ENCODE measurements around the gene AMZ1.
A peak's percentile ranks its signal among the peaks of the same experiment; 100 is the strongest.

Gene AMZ1

DNA sequence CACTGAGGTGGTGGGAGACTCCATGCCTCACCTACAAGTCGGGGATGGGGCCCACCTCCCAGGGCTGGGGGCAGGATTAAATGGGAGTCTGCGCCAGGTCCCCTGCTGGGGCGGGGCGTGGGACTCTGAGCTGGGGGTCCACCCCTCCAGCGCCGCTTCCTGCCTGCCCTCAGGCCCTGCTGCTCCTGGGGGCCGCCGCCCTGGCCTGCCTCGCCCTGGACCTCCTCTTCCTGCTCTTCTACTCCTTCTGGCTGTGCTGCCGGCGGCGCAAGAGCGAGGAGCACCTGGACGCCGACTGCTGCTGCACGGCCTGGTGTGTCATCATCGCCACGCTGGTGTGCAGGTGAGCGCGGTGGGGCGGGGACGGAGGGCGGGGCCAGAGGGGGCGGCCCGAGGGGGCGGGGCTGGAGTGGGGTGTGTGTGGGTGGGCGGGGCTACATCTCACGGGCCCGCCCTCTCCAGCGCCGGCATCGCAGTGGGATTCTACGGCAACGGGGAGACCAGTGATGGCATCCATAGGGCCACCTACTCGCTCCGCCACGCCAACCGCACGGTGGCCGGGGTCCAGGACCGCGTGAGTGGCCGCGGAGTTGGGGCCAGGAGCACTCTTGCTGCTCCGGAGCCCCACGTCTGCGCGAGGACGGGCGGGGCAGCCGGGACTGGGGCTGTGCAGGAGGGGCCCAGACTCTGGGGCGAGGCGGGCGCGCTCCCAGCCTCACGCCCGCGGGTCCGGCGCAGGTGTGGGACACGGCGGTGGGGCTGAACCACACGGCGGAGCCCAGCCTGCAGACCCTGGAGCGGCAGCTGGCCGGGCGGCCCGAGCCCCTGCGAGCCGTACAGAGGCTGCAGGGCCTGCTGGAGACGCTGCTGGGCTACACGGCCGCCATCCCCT lies 41.1 kb upstream of the AMZ1 start:
- peaks cover 0 to 37% (median 32%) of the 10 kb centered on the region in 4 experiments for H3K4me1 ChIP-seq (ENCODE audit: control extremely low read depth in 1 of 4, control insufficient read depth in 4 of 4, insufficient read depth in 4 of 4, low read length in 3 of 4)

DNA sequence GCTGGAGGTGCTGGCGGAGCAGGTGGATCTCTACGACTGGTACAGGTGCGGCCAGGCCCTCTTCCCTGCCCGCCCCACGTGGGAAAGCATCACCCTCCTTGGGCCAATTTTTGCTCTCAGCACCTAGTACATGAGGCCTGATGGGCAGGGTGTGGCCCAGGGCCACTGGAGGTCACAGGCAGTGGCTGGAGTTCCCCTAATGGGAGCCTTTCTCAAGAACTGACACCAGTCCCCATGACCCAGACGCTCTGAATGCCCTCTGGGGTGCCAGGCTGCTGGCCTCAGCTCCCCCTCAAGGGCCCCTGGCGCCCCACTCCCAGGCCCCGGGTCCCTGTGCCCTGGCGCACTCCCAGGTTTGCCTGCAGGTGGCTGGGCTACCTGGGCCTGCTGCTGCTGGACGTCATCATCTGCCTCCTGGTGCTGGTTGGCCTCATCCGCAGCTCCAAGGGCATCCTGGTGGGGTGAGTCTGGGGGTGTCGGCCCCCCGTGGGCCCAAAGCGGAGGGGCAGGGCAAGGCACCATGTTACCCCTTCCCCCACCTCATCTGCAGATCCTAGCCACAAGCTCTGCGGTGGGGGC lies 40.3 kb upstream of the AMZ1 start:
- Histone ChIP-seq H3K36me3 (ENCODE audit: control insufficient read depth in 4 of 4, insufficient read depth in 4 of 4, low read length in 3 of 4) (peaks cover 0 to 51% (median 33%) of the 10 kb centered on the region in 4 experiments), H3K27ac (ENCODE audit: insufficient read depth in 1 of 2, low read depth in 1 of 2, low read length in 2 of 2, poor library complexity in 1 of 2, severe bottlenecking in 2 of 2) (no peak overlapping the region), H3K4me1 (ENCODE audit: control extremely low read depth in 1 of 4, control insufficient read depth in 4 of 4, insufficient read depth in 4 of 4, low read length in 3 of 4) (peaks cover 0 to 40% (median 32%) of the 10 kb centered on the region in 4 experiments), H3K4me3 (ENCODE audit: control insufficient read depth in 1 of 7, extremely low read depth in 1 of 7, insufficient read depth in 4 of 7, low read depth in 2 of 7, low read length in 6 of 7) (no peak overlapping the region), H3K9me3 (ENCODE audit: control extremely low read depth in 1 of 5, control insufficient read depth in 4 of 5, insufficient read depth in 2 of 5, low read depth in 1 of 5, low read length in 4 of 5) (no peaks in the 10 kb centered on the region), H3K27me3 (replicated peaks in 2 of 5; ENCODE audit: control insufficient read depth in 4 of 5, insufficient read depth in 5 of 5, low read length in 4 of 5) (no peaks in the 10 kb centered on the region)
- WGBS (ENCODE audit: insufficient coverage), result 95% methylated on average over 12 of the region's 15 CpGs
- no peak for DNase-seq
- ChIA-PET CTCF (interaction anchor here (1.2 to 1.4 kb wide), 2 partner anchors 11 to 39 kb away, joined by 3 to 5 read pairs; no protein-coding TSS in a partner anchor), POLR2A (interaction anchor here (0.9 to 1.4 kb wide), 2 partner anchors 13 to 16 kb away, joined by 3 to 4 read pairs; no protein-coding TSS in a partner anchor)

More for the DNA sequence above, 41.1 kb upstream of the AMZ1 start:
- CTCF ChIA-PET, result interaction anchor here (2.2 kb wide), 1 partner anchor 12 kb away, joined by 6 read pairs; no protein-coding TSS in a partner anchor
- WGBS (ENCODE audit: insufficient coverage), result 97% methylated on average over 51 of the region's 73 CpGs
- Histone ChIP-seq H3K27ac (ENCODE audit: insufficient read depth in 1 of 2, low read depth in 1 of 2, low read length in 2 of 2, poor library complexity in 1 of 2, severe bottlenecking in 2 of 2) (no peak overlapping the region), H3K9me3 (ENCODE audit: control extremely low read depth in 1 of 5, control insufficient read depth in 4 of 5, insufficient read depth in 2 of 5, low read depth in 1 of 5, low read length in 4 of 5) (no peaks in the 10 kb centered on the region), H3K36me3 (ENCODE audit: control insufficient read depth in 4 of 4, insufficient read depth in 4 of 4, low read length in 3 of 4) (peaks cover 0 to 45% (median 25%) of the 10 kb centered on the region in 4 experiments), H3K4me3 (ENCODE audit: control insufficient read depth in 1 of 7, extremely low read depth in 1 of 7, insufficient read depth in 4 of 7, low read depth in 2 of 7, low read length in 6 of 7) (no peak overlapping the region), H3K27me3 (replicated peaks in 2 of 5; ENCODE audit: control insufficient read depth in 4 of 5, insufficient read depth in 5 of 5, low read length in 4 of 5) (no peaks in the 10 kb centered on the region)
- POLR2A ChIA-PET, result no interaction called here
- DNase-seq, result no peak

DNA sequence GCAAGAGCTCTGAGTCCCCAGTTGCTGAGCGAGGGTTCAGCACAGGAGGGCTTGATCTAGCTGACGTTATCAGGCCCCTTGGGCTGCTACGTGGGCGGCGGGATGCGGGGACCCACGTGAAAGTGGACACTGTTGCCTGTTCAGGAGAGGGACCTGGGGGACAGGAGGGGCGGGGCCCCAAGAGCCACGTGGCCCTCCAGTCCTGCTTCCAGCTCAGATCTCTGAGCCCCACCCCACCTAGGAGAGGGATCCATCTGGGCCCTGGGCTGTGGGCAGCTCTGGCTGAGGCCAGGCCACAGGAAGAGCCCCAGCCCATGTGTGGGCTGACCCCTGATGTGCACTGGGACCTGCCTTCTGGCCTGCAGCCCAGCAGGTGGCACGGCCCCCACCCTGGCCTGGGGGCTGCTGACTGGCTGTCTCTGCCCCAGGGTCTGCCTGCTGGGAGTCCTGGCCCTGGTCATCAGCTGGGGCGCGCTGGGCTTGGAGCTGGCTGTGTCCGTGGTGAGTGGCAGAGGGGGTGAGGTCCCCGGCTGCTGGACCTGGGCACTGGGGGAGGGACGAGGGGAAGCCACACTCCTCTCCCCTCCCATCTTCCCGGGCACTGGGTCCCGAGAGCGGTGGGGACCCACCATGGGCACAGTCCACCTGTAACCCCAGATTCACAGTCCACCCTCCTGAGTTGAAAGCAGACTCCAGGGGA lies 38.7 kb upstream of the AMZ1 start:
- H3K9me3 ChIP-seq (ENCODE audit: control extremely low read depth in 1 of 5, control insufficient read depth in 4 of 5, insufficient read depth in 2 of 5, low read depth in 1 of 5, low read length in 4 of 5), result no peaks in the 10 kb centered on the region
- 94% methylated on average over 18 of the region's 18 CpGs for WGBS (ENCODE audit: insufficient coverage)
- H3K4me3 ChIP-seq (ENCODE audit: control insufficient read depth in 1 of 7, extremely low read depth in 1 of 7, insufficient read depth in 4 of 7, low read depth in 2 of 7, low read length in 6 of 7), result no peak overlapping the region
- no peak for DNase-seq
- H3K27ac ChIP-seq (ENCODE audit: insufficient read depth in 1 of 2, low read depth in 1 of 2, low read length in 2 of 2, poor library complexity in 1 of 2, severe bottlenecking in 2 of 2), result no peak overlapping the region
- ChIA-PET CTCF (interaction anchor here (0.7 to 1.8 kb wide), 7 partner anchors 8 to 169 kb away, joined by 3 to 5 read pairs (median 3); no protein-coding TSS in a partner anchor), POLR2A (interaction anchor here (0.6 to 1.4 kb wide), 2 partner anchors 18 to 67 kb away, joined by 3 read pairs; no protein-coding TSS in a partner anchor)
- H3K36me3 ChIP-seq (ENCODE audit: control insufficient read depth in 4 of 4, insufficient read depth in 4 of 4, low read length in 3 of 4), result peaks cover 0 to 57% (median 37%) of the 10 kb centered on the region in 4 experiments
- no peaks in the 10 kb centered on the region for H3K27me3 ChIP-seq (replicated peaks in 2 of 5; ENCODE audit: control insufficient read depth in 4 of 5, insufficient read depth in 5 of 5, low read length in 4 of 5)
- H3K4me1 ChIP-seq (ENCODE audit: control extremely low read depth in 1 of 4, control insufficient read depth in 4 of 4, insufficient read depth in 4 of 4, low read length in 3 of 4), result peaks cover 0 to 29% (median 23%) of the 10 kb centered on the region in 4 experiments

DNA sequence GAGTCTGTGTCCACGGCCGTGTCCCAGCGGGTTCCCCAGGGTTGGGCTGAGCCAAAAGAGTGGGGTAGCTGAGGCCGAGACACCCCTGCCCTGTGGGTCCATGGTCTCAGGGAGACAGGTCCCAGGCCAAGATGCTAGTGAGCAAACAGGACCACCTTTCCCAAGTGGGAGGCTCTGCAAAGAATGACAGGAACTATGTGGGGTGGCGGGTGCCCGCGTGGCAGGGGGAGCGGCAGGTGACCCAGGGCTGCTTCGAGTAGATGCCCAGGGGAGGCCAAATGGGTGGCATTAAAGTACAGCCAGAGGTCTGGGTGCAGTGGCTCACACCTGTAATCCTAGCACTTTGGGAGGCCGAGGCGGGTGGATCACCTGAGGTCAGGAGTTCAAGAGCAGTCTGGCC lies 38.0 kb upstream of the AMZ1 start:
- POLR2A ChIA-PET, result interaction anchor here (0.6 kb wide), 1 partner anchor 60 kb away, joined by 3 read pairs; no protein-coding TSS in a partner anchor
- H3K27me3 ChIP-seq (replicated peaks in 2 of 5; ENCODE audit: control insufficient read depth in 4 of 5, insufficient read depth in 5 of 5, low read length in 4 of 5), result no peaks in the 10 kb centered on the region
- no peak for DNase-seq
- H3K4me1 ChIP-seq (ENCODE audit: control extremely low read depth in 1 of 4, control insufficient read depth in 4 of 4, insufficient read depth in 4 of 4, low read length in 3 of 4), result peaks cover 0 to 22% (median 16%) of the 10 kb centered on the region in 4 experiments
- H3K4me3 ChIP-seq (ENCODE audit: control insufficient read depth in 1 of 7, extremely low read depth in 1 of 7, insufficient read depth in 4 of 7, low read depth in 2 of 7, low read length in 6 of 7), result no peak overlapping the region
- peaks cover 0 to 57% (median 38%) of the 10 kb centered on the region in 4 experiments for H3K36me3 ChIP-seq (ENCODE audit: control insufficient read depth in 4 of 4, insufficient read depth in 4 of 4, low read length in 3 of 4)
- 98% methylated on average over 11 of the region's 11 CpGs for WGBS (ENCODE audit: insufficient coverage)
- no peak overlapping the region for H3K27ac ChIP-seq (ENCODE audit: insufficient read depth in 1 of 2, low read depth in 1 of 2, low read length in 2 of 2, poor library complexity in 1 of 2, severe bottlenecking in 2 of 2)
- no peaks in the 10 kb centered on the region for H3K9me3 ChIP-seq (ENCODE audit: control extremely low read depth in 1 of 5, control insufficient read depth in 4 of 5, insufficient read depth in 2 of 5, low read depth in 1 of 5, low read length in 4 of 5)
- CTCF ChIA-PET, result interaction anchor here (0.8 to 1.8 kb wide), 9 partner anchors 7 to 201 kb away, joined by 3 to 6 read pairs (median 3); partner anchors contain the start of gene TTYH3

DNA sequence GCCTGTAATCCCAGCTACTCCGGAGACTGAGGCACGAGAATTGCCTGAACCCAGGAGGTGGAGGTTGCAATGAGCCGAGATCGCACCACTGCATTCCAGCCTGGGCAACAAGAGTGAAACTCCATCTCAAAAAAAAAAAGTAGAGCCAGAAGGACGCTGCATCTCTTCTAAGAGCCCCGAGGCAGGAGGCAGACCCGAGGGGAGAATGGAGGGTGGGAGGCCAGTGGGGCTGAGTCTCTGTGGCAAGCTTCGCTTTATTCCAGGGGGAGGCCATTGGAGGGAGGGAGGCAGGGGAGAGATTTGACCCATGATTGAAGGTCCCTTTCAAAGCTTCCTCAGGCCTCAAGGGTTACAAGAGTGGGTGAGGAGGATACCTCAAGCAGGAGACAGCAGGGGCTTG lies 37.6 kb upstream of the AMZ1 start:
- ChIA-PET CTCF (interaction anchor here (0.5 to 2.4 kb wide), 10 partner anchors 10 to 490 kb away, joined by 3 to 7 read pairs (median 3); partner anchors contain the start of gene TTYH3), POLR2A (interaction anchor here (0.6 to 0.7 kb wide), 2 partner anchors 31 to 61 kb away, joined by 3 to 4 read pairs; no protein-coding TSS in a partner anchor)
- H3K9me3 ChIP-seq (ENCODE audit: control extremely low read depth in 1 of 5, control insufficient read depth in 4 of 5, insufficient read depth in 2 of 5, low read depth in 1 of 5, low read length in 4 of 5), result no peaks in the 10 kb centered on the region
- H3K27me3 ChIP-seq (replicated peaks in 2 of 5; ENCODE audit: control insufficient read depth in 4 of 5, insufficient read depth in 5 of 5, low read length in 4 of 5), result no peaks in the 10 kb centered on the region
- H3K4me3 ChIP-seq (ENCODE audit: control insufficient read depth in 1 of 7, extremely low read depth in 1 of 7, insufficient read depth in 4 of 7, low read depth in 2 of 7, low read length in 6 of 7), result no peak overlapping the region
- WGBS (ENCODE audit: insufficient coverage), result 85% methylated on average over 6 of the region's 8 CpGs
- H3K27ac ChIP-seq (ENCODE audit: insufficient read depth in 1 of 2, low read depth in 1 of 2, low read length in 2 of 2, poor library complexity in 1 of 2, severe bottlenecking in 2 of 2), result no peak overlapping the region
- DNase-seq, result no peak
- H3K4me1 ChIP-seq (ENCODE audit: control extremely low read depth in 1 of 4, control insufficient read depth in 4 of 4, insufficient read depth in 4 of 4, low read length in 3 of 4), result peaks cover 0 to 18% (median 11%) of the 10 kb centered on the region in 4 experiments
- peaks cover 0 to 59% (median 39%) of the 10 kb centered on the region in 4 experiments for H3K36me3 ChIP-seq (ENCODE audit: control insufficient read depth in 4 of 4, insufficient read depth in 4 of 4, low read length in 3 of 4)

DNA sequence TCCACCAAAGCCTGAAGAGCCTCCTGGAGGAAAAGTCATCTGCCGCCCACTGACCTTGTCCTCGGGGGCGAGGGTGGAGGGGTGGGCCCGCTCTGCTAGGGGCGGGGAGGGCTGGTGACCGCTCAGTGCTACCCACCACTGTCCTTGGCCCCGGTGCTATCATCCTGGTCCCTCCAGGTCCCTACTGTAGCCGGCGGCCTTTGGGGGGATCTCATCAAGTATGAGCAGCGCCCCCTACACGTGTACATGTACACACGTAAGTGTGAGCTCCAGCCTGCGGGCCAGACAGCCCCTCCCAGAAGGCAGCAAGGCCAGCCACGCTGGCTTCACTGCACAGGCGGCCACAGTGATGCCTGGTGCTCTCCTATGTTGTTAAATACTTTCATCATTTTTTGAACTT lies 36.7 kb upstream of the AMZ1 start:
- H3K27me3 ChIP-seq (replicated peaks in 2 of 5; ENCODE audit: control insufficient read depth in 4 of 5, insufficient read depth in 5 of 5, low read length in 4 of 5), result no peaks in the 10 kb centered on the region
- peak in 2 of 3 donors; percentile 53 to 60 for DNase-seq
- peaks cover 0 to 66% (median 44%) of the 10 kb centered on the region in 4 experiments for H3K36me3 ChIP-seq (ENCODE audit: control insufficient read depth in 4 of 4, insufficient read depth in 4 of 4, low read length in 3 of 4)
- peaks cover 0 to 9% (median 5%) of the 10 kb centered on the region in 4 experiments for H3K4me1 ChIP-seq (ENCODE audit: control extremely low read depth in 1 of 4, control insufficient read depth in 4 of 4, insufficient read depth in 4 of 4, low read length in 3 of 4)
- POLR2A ChIA-PET, result no interaction called here
- H3K4me3 ChIP-seq (ENCODE audit: control insufficient read depth in 1 of 7, extremely low read depth in 1 of 7, insufficient read depth in 4 of 7, low read depth in 2 of 7, low read length in 6 of 7), result no peak overlapping the region
- no peak overlapping the region for H3K27ac ChIP-seq (ENCODE audit: insufficient read depth in 1 of 2, low read depth in 1 of 2, low read length in 2 of 2, poor library complexity in 1 of 2, severe bottlenecking in 2 of 2)
- CTCF ChIA-PET, result interaction anchor here (1.0 to 6.5 kb wide), 8 partner anchors 7 to 84 kb away, joined by 3 to 33 read pairs (median 4); partner anchors contain the start of gene TTYH3
- no peaks in the 10 kb centered on the region for H3K9me3 ChIP-seq (ENCODE audit: control extremely low read depth in 1 of 5, control insufficient read depth in 4 of 5, insufficient read depth in 2 of 5, low read depth in 1 of 5, low read length in 4 of 5)
- 94% methylated on average over 13 of the region's 15 CpGs for WGBS (ENCODE audit: insufficient coverage)

Data from common myeloid progenitor, CD34-positive (primary cell).